ENCODE data around the gene GCNA. TPM values are rescaled to one million over a fixed set of nuclear protein-coding genes. Genes with fewer than 3 reads are reported as not detected.
"Not testable (repeated sequence)": the region's sequence is repeated elsewhere in the genome, so short reads cannot be mapped to it uniquely, and the experiment has no call there.

Gene GCNA
- total RNA-seq, 1 experiment from 2014 or later, result 1.1 TPM

- Histone ChIP-seq H3K27me3 (no peaks in the 10 kb centered on the region), H3K4me3 (no peak overlapping the region), H3K36me3 (no peaks in the 10 kb centered on the region), H3K9me3 (no peaks in the 10 kb centered on the region)
- no peak for DNase-seq
Measured at GRCh38 chrX:71652405-71652804, 74.2 kb downstream of the GCNA start.

GRCh38 chrX:71653344-71653743, 75.1 kb downstream of the GCNA start:
- no peak for DNase-seq
- no peaks in the 10 kb centered on the region for H3K36me3 ChIP-seq
- no peaks in the 10 kb centered on the region for H3K9me3 ChIP-seq
- no peak overlapping the region for H3K4me3 ChIP-seq
- no peaks in the 10 kb centered on the region for H3K27me3 ChIP-seq

DNA sequence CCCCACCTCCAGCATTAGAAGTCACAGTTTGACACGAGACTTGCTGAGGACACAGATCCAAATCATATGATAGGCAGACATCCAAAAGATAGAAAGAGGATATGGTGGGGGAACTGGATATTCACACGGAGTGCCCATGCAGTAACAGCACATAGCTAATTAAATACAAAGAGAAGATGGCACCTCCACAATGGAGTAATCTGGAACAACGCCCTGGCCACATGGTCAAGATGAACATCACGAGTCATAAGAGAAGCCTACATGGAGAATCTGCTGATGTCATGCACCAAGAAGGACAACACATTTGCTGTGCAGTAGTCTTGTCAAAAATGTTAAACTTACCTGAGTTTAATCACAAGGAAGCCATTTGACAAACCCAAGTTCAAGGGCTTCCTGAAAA, 79.0 kb downstream of the GCNA start:
- H3K4me3 ChIP-seq, result no peak overlapping the region
- no peak for DNase-seq
- H3K9me3 ChIP-seq, result no peaks in the 10 kb centered on the region
- H3K36me3 ChIP-seq, result no peaks in the 10 kb centered on the region
- H3K27me3 ChIP-seq, result no peaks in the 10 kb centered on the region

- H3K9me3 ChIP-seq, result no peaks in the 10 kb centered on the region
- H3K4me3 ChIP-seq, result no peak overlapping the region
- H3K36me3 ChIP-seq, result no peaks in the 10 kb centered on the region
- DNase-seq, result no peak
- H3K27me3 ChIP-seq, result no peaks in the 10 kb centered on the region
Measured at GRCh38 chrX:71659342-71659741, 81.1 kb downstream of the GCNA start.

GRCh38 chrX:71659959-71660358, 81.7 kb downstream of the GCNA start:
- Histone ChIP-seq H3K27me3 (no peaks in the 10 kb centered on the region), H3K9me3 (no peaks in the 10 kb centered on the region), H3K4me3 (no peak overlapping the region), H3K36me3 (no peaks in the 10 kb centered on the region)
- no peak for DNase-seq

- no peak for DNase-seq
- no peaks in the 10 kb centered on the region for H3K9me3 ChIP-seq
- H3K27me3 ChIP-seq, result no peaks in the 10 kb centered on the region
- H3K36me3 ChIP-seq, result no peaks in the 10 kb centered on the region
- H3K4me3 ChIP-seq, result no peak overlapping the region
Measured at GRCh38 chrX:71660562-71661416, 82.6 kb downstream of the GCNA start.

GRCh38 chrX:71661919-71662318, 83.7 kb downstream of the GCNA start:
- no peak overlapping the region for H3K4me3 ChIP-seq
- no peaks in the 10 kb centered on the region for H3K9me3 ChIP-seq
- H3K27me3 ChIP-seq, result no peaks in the 10 kb centered on the region
- H3K36me3 ChIP-seq, result no peaks in the 10 kb centered on the region
- DNase-seq, result no peak

DNA sequence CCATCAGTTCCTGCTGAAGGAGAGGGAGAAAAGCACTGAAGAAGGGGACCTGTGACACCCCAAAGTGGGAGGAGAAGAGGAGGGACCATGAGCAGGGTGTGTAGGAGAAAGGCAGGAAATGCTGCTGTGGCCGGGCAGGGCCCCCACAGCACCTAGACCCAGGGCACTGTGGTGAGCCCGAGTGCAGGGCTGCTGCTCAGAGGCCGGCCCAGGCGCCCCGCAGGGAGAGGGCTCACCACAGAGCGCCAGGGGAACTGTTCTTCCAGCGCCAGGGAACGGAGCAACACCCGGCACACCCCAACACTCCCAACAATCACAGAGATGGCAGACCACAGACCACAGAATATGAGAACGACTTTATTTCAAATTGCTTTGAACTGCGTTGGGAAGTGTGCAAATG, 84.4 kb downstream of the GCNA start:
- not testable (repeated sequence) for DNase-seq, H3K9me3 ChIP-seq, H3K4me3 ChIP-seq, H3K27me3 ChIP-seq, H3K36me3 ChIP-seq

Other genes starting within 250 kb of the GCNA start
- 17.9 and 19.2 TPM in 2 replicates for gene TAF1, start 212.1 kb upstream of the GCNA start, total RNA-seq (2014; rRNA removed; shearing (Covaris generic); ENCODE audit: low replicate concordance)
- 47.0 and 68.8 TPM in 2 replicates for gene OGT, start 45.3 kb upstream of the GCNA start, total RNA-seq (2014; rRNA removed; shearing (Covaris generic); ENCODE audit: low replicate concordance)
- not detected in 2 replicates for gene CXCR3, start 40.1 kb downstream of the GCNA start, total RNA-seq (2014; rRNA removed; shearing (Covaris generic); ENCODE audit: low replicate concordance)
- gene CXorf49, start 139.8 kb downstream of the GCNA start, total RNA-seq (2014; rRNA removed; shearing (Covaris generic); ENCODE audit: low replicate concordance), result not detected in 2 replicates
- not detected in 2 replicates for gene CXorf49B, start 184.9 kb downstream of the GCNA start, total RNA-seq (2014; rRNA removed; shearing (Covaris generic); ENCODE audit: low replicate concordance)